HG03469 (cell line): Measurements from ENCODE around the gene NRDC.
"Not testable (repeated sequence)": the region's sequence is repeated elsewhere in the genome, so short reads cannot be mapped to it uniquely, and the experiment has no call there.

Experiments
- ATAC-seq: cut with Tn5 transposase; IDR thresholded peaks from one replicate; pipeline ENCODE4 v1.9.1; 2021; ENCODE audit warnings: mild to moderate bottlenecking, moderate library complexity, moderate number of reproducible peaks; ENCODE audit not compliant: unreplicated experiment

Gene NRDC

DNA sequence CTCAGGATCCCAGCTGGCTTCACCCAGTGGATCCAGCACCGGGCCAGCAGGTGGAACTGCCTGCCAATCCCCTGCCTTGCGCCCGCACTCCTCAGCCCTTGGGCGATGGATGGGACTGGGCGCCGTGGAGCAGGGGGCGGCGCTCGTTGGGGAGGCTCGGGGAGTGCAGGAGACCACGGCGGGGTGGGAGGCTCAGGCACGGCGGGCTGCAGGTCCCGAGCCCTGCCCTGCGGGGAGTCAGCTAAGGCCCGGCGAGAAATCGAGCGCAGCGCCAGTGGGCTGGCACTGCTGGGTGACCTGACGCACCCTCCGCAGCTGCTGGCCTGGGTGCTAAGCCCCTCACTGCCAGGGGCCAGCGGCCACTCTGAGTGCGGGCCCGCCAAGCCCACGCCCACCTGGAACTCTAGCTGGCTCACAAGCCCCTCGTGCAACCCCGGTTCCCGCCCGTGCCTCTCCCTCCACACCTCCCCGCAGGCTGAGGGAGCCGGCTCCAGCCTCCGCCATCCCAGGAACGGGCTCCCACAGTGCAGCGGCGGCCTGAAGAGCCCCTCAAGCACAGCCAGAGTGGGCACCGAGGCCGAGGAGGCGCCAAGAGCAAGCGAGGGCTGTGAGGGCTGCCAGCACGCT, 31.1 kb downstream of the NRDC start:
- no peak for ATAC-seq

DNA sequence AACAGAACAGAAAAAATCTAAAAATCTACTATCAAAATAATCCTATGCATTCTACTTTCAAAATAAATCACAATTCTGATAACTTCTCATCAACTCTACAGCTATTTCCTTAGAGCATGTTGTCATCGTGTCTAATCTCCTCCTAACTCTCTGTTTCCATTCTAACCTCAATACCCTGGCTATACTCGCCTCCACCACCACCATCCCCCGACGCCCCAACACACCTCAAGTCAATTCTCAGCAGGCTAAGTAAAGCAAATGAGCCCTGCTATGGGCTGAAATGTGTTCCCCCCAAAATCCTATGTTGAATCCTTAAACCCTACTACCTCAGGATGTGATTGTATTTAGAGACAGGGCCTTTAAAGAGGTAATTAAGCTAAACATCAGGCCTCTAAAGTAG, 34.6 kb downstream of the NRDC start:
- ATAC-seq: no peak

DNA sequence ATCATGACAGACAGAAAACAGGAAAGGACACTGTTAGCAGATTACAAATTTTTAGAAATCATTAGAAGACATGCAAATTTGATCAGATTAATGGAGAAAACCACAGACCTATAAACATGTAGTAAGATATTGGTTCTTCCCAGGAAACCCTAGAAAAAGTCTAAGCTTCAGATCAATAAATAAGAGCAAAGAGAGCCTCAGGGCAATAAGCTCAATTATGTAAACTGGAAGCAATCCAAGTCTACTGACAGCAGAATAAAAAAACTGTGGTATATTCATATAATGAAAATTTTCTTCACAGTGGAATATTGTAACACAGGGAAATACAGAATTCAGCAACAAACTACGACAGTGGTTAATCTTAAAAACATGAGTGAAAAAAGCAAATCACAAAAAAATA, 36.3 kb downstream of the NRDC start:
- ATAC-seq: no peak

DNA sequence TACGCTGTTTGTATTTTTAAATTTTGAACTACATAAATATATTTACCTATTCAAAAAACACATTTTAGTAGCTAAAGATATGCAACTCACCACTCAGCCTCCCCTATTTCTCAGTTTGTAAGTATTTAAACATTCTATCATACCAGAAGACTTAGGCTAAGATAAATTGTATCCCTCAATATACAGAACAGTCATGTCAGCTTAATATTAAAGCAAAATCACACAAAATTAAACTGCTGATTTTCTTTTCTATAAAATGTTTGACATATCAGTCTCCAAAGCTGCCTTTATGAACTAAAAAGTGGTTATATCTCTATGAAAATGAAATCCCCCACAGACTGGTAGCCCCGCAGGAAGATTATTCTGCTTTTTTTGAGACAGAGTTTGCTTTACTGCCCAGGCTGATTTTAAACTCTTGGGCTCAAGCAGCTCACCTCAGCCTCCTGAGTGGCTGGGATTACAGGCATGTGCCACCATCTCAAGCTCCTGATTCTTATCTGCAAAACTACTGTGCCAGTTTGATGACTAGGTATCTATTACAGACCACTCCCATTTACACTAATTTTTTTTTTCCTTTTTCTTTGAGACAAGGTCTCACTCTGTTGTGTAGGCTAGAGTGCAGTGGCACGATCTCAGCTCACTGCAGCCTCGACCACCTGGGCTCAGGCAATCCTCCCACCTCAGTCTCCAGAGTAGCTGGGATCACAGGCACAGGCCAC, 37.6 kb downstream of the NRDC start:
- no peak for ATAC-seq

DNA sequence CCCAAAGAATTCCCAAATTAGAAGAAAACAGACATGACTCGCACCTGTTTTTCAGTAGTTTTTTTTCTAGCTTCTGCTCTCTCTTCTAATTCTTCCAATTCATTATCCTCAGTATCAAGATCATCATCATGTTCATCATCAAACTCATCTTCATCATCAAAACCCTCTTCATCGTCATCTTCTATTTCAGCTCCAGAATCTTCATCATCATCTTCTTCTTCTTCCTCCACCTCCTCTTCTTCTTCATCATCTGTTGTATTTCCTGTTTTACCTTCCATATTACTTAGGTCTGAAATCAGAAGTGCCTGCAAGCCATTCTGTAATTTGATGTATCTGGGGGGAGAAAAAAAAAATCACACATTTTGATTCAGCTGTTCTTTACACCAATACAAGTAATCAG, 38.3 kb downstream of the NRDC start:
- no peak for ATAC-seq

DNA sequence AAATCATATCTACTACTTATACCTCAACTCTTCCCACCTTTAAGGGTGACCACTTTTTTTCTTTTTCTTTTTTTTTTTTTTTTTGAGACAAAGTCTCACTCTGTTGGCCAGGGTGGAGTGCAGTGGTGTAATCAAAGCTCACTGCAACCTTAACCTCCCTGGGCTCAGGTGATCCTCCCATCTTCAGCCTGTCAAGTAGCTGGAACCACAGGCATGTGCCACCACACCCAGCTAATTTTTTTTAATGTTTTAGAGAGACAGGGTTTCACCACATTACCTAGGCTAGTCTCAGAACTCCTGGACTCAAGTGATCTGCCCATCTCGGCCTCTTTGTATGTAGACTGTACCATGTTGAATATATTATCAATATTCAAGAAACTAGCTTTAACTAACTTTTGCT, 39.4 kb downstream of the NRDC start:
- ATAC-seq: no peak

DNA sequence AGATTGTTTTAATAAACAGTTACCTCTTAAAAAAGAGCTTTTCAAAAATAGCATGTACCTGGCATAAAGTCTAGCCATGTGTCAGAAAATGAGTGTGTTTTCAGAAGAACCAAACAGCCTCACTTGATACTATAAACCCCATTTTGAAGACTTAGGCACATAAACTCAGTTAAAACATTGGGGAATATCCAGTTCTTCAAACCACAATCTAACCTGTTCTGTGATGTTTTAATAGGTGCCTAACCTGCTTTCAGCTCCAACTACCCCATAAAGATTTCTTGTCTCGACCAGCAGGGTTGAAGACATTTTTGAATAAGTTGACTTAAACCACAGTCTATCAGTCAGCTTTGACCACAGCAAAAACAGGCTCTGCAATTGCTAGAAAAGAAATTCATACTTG, 41.3 kb downstream of the NRDC start:
- ATAC-seq: no peak

DNA sequence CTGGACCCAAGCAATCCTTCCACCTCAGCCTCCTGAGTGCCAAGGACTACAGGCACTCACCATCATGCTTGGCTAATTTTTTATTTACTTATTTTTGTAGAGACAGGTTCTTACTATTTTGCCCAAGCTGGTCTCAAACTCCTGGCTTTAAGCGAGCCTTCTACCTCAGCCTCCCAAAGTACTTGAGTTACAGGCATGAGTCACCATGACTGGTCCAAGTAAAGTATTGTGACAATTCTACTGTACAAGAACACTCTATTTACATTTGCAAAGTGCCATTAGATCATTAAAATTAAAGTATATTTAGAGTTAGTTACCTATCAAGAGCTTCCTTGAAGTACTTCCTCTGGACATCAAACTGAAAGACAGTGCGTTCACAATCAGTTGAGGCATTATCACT, 44.8 kb downstream of the NRDC start:
- ATAC-seq: no peak

DNA sequence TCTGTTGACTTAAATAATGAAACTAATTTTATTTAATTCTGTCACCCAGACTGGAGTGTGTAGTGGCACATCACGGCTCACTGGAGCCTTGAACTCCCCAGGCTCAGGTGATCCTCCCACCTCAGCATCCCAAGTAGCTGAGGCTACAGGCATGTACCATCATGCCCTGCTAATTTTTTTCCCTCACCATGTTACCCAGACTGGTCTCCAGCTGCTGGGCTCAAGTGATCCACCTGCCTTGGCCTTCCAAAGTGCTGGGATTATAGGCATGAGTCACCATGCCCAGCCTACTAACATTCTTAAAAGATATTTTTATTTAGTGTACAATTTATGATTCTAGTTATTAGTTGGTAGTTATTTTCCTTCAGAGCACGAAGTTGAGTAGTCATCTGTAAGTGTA, 49.5 kb downstream of the NRDC start:
- no peak for ATAC-seq

DNA sequence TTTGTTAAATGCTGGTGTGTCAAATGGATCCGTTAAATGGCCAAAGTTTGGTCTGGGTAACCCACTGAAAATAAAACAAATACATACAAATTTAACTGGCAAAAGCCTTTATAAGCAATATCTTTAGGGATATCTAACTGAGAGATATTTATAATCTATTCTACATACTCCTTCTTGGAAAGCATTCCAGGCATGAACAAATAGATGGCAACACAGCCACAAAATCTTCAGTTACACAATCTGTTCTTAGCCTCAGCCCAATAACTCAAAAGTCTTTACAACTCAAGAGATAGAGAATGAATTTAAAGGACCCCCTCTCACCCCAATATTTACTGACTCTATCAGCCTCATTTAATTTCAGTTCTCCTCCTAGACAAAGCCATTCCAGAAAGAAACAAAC, 58.7 kb downstream of the NRDC start:
- no peak for ATAC-seq

DNA sequence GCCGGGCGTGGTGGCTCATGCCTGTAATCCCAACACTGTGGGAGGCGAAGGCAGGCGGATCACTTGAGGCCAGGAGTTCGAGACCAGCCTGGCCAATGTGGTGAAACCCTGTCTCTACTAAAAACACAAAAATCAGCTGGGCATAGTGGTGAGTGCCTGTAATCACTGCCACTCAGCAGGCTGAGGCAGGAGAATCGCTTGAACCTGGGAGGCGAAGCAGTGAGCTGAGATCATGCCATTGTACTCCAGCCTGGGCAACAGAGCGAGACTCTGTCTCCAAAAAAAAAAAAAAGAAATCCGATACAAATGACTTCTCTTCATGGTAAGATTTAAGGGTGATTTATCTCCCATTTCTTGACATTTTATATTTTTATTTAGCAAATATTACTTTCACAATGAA, 59.5 kb downstream of the NRDC start:
- not testable (repeated sequence) for ATAC-seq

DNA sequence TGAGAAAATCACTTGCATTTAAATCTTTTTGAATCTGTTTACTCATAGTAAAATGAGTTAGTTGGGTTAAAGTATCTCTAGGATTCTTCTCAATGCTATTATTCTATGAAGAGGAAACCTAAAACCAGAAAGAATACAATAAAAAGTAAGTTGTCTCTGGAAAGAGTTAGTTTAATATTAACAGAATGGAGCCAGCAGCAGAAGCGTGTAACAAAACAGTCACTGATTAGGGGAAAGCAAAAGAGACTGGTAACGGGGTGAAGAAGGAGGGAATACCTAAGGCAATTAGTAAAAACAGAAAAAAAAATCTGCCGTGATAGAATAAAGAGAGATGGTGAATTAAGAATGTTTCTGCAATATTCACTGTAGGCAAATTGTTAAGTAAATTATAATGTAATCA, 60.0 kb downstream of the NRDC start:
- ATAC-seq: no peak

DNA sequence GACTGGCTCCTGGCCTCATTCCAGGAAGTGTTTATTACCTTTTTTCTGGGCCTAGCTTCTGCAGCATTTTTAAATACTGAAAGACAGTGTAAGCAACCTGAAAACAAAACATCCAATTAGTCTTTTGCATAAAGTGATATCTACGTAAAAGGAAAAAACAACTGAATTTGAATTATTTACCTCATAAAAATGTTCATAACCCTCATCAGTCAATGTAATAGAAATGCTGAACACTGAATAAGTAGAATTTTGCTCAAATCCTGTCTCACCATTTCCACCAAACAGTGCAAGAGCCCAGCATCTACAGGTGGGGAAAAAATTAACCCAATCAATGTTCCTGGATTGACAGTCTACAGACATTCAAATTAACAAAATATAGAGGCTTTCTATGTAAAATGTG, 64.0 kb downstream of the NRDC start:
- ATAC-seq: no peak

DNA sequence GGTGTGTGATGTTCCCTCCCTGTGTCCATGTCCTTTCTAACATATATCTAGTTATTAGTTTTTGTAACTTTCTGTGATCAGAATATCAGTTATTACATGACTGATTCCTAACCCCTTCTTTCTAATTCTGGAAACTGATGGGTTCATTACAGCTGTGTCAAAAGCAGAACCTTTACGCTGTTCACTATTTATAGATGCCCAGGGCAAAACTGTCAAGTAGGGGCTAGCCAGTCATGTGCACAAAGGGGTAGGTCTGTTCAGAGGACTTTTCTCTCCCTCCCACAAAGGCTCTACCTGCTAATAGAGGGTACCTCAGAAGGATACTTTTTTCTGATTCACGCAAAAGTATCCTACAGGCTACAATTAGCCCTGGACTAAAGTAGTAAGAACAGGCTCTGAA, 79.2 kb downstream of the NRDC start:
- no peak for ATAC-seq

DNA sequence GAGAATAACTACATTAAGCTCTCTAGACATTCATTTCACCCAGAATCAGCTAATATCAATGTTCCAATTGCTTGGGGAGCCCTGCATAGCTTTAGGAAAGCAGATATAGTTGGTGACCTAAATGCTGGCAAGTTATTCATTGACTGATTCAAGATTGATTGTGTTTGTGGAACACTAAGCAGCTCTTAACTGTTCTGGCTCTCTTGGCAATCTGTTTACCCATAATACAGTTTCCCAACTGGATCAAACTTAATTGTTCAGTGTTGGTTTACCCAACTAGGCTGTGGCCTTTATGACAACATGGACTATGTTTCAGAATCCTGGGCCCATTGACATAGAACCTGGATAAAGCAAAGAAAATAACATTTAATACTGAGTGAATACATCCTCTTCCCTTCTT, 83.7 kb downstream of the NRDC start:
- ATAC-seq: no peak

DNA sequence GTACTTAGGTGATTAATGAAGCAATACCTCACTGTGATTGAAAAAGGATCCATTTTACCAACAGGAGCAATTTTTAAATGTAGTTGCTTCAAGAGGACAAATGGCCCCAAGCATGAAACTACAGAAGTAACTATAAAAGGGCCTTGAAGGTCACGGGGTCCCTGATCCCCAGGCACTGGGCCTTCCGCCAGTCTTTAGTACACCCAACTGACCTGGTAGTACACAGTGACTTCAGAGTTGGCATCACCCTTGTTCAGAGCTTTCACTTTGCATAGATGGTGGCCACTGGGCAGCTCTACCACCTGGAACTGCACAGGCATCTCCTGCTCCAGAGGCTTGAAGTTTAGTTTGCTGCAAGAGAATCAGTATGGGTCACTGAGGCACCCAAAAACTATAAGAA, 84.3 kb downstream of the NRDC start:
- ATAC-seq: no peak

DNA sequence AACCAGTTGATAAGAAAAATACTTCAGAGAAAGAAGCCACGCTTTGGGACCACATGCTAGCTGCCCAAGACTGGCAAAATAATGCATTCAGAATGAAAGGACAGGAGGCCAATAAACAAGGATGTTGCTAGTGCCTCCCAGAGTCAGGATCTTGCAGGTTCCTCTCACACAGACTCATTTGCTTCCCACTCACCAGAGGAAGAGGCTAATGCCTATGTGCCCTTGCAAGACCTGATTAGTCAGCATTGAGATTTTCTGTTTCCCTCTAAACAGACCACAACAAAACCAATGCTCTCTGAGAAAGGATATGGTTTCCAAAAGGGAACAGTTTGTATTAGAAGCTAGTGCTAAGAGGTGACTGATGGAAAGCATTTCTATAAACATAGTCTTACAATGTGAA, 85.7 kb downstream of the NRDC start:
- ATAC-seq: no peak

DNA sequence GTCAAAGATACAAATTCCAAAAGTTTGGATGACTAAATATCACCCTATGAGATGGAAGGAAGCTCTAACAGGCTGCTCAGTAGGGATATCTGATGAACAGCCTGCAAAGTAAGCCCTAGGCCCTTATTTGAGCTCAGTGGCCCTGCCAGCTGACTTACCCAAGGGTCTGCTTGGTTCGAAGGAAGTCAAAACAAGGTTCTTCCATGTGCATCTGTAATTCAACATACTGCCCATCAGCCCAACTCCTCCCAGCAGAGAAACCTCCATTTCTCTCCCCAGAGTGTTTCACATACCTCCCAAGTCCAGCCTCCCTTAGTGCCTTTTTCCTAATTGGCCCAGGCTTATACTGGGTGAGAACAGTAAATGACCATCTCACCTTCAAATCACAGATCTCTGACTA, 86.6 kb downstream of the NRDC start:
- ATAC-seq: no peak

DNA sequence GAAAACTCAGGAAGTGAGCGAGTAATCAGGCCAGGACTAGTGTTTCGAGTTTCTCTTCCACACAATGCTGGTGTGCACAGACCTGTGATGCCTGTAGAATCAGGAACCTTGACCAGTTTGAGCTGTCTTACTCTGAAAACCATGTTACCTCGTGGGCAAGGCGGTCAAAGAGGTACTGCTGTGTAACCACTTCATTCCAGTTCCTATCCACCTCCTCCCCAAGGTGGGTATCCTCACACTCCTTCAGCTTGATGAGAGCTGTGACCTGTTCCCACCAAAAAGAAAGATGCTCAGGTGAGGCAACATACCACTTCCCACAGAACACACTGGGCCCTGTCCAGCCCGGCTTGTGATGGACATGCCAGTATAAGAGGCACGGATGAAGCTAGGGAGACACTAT, 88.1 kb downstream of the NRDC start:
- ATAC-seq: no peak

DNA sequence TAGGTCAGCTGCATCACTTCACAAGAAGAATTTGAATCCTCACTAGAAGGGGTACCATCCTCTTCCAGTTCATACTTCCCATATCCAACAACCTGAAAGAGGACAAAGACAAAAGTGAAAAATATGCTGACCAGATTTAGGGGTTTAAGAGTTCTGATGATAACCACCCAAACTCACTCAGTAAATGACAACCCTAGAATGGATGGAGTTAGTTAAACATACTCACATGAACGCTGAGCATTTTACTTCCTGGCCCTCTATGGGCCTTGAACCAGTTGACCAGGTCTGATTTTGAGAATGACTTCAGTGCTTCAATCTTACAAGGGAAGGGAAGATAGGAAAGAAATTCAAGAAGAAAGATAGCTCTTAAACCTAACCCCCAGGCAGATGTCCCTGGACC, 89.2 kb downstream of the NRDC start:
- ATAC-seq: no peak

DNA sequence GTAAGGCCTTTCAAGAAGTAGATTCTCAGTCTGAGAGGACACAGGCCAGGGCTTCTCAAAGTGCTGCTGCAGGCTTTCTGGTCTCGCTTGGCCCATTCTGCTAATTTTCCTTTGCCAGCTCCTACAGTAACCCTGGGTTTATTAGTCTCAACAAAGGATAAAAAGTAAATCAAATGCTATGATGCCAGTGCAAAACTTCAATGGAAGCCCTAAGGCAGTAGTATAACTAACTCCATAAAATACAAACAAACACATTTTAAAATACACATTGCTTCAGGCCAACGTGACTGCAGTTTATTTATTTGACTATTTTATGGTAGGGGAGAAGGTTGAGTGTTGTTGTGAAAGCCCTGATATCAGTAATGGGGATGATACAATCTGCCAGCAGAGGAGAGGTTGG, 89.6 kb downstream of the NRDC start:
- no peak for ATAC-seq

DNA sequence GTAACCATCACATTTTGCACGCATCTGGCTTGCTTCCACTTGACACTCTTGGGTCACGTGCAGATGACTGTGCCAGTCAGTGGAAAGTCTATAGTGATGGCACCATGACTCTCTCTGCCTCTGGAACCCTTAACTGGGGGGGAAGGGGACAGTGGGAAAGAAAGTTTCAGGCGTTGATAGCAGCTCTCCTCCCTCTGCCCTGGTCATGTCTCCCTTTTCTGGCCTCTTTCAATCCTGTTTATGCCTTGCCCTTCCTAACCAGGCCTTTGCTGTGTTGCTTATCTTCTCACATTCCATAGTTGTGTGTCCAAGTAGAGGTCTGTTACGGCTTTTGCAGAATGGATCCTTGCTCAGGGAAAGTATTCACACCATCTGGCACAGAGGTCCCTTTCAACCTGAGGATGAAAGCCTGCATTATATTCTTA, 93.5 kb downstream of the NRDC start:
- ATAC-seq: no peak

DNA sequence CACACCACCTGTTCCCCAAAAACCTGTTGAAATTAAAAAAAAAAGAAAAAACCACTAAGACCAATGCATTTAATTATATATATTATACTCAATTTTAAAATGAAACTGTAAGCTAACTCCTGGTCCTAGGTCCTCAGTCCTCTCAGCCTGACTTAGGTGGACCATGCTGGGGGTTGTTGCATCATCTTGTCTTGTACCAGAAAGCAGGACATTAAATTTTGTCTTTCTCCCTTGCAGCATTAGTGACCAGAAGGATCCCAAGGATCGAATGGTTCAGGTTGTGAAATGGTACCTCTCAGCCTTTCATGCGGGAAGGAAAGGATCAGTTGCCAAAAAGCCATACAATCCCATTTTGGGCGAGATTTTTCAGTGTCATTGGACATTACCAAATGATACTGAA, 97.6 kb downstream of the NRDC start:
- ATAC-seq: no peak
